Activated T-cell treated with anti-CD3 and anti-CD28 coated beads for 1 hour (primary cell): ENCODE measurements around the gene USH2A.
"Not testable (repeated sequence)": the region's sequence is repeated elsewhere in the genome, so short reads cannot be mapped to it uniquely, and the experiment has no call there.

ENCODE experiments used
- DNase-seq: peaks from one replicate; pipeline ENCODE4 v3.0.0-alpha.2; 2020; ENCODE audit warnings: low read depth

The USH2A gene

DNA sequence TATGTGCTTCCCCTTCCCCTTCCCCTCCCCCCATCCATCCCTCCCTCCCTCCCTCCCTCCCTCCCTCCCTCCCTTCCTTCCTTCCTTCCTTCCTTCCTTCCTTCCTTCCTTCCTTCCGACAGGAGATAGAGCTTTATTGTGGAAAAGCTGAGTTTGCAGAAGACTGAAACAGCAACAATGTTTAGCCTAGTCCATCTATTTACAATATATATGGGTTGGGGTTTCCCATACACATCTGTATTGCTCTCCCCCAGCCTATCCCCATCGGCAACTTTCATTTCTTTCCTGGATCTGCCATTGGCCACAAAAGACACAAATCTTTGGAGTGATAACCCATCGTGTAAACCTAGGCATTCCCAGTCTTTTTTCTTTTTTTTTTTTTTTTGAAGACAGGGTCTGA lies 222.3 kb downstream of the USH2A start:
- DNase-seq, result no peak

DNA sequence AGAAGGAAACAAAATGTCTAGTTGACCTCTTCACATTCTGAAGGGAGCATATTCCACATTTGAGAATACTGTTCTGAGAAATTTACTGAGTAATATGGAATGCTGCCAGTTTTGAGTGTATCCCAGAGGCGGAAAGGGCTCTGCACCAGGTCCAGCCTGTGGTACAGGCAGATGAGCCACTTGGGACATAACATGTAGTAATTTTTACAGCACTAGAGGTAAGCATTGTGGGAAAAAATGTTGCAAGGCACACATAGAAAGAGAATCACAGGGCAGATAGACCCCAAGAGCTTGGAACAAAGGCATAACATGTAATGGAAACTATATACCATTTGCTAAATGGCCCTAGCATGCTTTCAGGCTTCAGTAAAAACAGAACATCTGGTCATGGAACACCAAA lies 228.5 kb downstream of the USH2A start:
- no peak for DNase-seq

DNA sequence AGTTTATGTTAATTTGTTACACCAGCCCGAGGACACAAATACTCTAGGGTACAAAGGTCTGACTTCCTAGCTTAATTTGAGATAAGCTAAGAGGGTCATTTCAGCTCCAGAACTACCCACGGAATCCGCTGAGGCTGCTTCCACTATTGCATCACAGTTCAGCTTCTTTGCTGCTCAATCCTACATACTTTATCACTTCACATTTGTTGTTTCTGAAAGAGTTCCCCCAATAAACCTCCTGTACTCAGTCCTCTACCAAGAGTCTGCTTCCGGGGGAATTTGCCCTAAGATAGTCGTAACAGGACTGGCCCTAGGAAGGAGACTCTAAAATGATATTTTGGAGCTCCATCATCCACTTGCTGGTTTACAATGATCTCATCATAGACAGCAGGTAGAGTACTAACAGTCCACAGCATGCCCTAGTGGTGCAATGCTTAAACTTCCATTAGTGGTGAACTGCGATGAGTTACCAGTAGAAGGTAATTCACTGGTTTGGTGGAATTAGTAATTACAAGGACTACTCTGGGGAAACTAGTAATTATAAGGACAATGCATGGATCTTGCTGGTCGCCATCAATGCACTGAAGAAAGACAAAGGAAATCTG lies 229.3 kb downstream of the USH2A start:
- no peak for DNase-seq

DNA sequence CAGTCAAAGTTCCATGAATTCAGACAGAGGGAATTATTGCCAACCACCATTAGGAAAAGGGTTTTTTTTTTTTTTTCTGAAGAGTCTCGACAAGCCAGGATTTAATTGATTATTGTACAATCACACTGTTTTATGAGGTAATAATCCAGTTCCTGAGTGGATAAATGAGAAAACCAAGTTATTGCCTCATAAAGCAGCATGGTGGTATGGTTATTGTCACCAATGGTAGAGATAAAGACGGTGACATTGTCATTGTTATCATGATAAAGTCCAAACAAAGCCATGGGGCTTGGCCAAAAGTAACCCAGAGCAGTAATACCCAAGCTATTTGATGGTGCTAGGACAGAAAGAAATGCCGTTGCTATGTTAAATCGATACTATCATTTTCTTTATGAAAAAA lies 232.8 kb downstream of the USH2A start:
- DNase-seq, result no peak

DNA sequence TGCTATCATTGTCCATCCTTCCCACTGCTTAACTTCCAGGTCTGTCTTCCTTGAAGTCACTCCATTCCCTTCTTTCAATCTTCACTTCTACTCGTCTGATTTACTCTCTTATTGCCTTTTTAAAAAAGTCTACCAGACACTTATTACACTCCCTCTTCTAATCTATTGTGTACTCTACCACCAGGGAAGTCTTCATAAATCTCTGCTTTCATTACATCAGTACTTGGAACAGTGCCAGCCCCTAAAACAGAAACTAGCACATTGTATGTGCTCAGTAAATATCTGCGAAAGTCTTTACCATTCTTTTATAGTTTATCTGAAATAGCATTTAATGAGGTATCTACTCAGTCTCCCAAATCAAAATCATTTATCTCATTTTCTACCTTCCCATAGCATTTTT lies 236.4 kb downstream of the USH2A start:
- no peak for DNase-seq

DNA sequence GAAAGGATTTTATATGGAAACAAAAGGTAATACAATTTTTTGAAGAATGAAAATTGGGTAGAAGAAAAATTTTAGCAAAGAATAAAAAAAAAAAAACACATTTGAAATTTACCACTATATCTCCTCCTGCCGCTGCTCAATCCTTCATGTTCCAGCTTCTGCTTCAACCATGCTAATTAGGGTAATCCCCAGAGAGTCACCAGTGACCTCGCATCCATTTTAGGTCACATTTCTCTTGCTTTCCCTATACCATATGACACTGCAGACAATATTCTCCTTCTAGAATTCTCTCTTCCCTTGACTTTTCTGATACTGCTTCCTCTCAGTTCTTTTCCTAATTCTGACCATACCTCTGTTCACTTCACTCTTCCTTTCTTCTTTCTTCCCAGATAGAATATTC lies 237.1 kb downstream of the USH2A start:
- no peak for DNase-seq

DNA sequence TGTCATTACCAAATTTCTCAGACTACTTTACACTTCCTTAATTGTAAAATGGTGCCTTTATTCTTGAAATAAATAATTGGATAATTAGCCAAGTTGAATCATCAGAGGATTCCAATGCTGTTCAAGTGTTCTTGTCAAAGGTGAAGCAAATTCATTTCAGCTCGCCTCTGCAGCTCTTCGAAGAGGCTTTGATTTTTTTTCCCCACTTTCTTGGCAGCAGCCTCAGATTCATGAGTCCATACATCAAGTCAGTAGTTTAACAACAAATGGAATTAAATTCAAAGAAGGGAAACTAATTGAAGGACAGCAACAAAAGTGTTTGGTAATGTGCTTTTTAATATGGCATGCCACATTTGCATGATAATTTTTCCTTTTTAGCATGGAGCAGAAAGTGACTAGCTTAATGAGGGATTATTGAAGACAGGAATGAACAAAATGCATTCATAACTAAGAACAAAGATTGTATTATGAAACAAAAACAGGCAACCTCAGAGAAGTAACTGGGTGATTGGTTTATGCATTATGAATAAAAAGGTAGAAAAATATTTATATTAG lies 239.0 kb downstream of the USH2A start:
- DNase-seq, result no peak

DNA sequence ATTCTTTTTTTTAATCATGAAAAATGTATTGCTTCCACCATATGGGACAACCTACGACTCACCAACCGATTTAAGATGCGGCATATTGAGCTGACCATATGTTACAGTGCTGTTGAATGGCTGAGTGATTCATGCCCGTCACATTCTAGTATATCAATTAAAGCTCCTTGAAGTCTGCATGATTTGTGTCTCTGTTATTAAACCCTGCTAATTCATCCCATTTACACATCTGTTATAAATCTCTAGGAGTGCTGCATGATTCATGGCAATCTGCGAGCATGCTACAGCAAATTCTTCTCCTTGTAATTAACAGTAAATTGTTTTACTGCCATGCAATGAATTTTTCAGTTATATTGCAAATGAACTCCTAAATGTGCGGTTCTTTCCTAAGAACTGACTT lies 239.8 kb downstream of the USH2A start:
- DNase-seq, result no peak

DNA sequence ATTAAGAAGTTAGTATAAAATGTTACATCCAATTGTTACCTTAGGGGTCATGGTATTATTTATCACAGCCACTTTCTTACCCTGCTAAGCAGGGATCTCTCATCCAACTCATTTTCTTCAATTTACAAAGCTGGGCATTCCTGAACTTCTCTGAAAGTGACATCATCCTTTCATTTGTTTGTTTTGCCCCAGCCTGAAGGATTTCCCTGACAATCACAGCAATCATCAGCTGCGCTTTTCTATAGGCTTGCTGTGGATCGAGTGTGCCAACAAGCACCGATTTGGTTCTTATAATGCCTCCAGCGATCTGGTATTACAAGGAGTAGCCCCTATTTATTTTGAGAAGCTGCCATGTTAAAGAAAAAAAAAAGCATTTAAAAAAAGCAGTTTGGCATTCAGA lies 240.2 kb downstream of the USH2A start:
- DNase-seq, result no peak

DNA sequence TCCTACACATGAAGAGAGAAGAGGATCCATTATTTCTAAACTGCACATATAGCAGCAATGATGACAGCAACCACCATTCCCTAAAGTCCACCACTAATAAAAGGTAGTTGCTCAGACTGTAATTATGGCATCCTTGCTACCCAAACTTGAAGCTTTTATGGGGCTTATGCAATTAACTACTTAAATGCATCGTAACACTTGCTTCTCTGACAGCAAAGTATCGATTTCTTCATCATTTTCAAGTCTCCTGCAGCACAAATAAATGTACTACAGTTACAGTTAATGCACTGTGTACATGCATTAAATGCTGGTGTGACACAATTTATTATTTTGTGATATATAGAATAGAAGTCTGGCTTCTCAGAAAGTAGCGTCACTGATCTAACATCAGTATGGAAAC lies 241.7 kb downstream of the USH2A start:
- DNase-seq, result no peak

DNA sequence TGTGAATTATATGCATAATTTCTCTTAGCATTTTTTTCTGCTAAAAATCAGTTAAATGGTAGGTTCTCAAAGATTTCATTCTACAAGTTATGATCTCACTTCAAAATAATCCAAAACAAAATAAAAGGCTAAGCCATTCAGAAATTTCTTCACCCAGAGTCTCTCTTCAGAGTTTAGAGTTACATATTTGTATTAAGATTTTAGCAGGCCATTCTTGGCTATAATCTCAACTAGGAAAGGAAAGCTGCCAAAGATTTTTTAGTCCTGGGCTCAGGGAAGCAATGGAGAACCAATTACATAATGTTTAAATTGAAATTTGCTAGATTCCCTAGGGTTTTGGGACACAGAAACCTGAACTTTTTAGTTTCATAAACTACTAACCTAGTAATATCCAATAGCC lies 245.0 kb downstream of the USH2A start:
- DNase-seq, result no peak

DNA sequence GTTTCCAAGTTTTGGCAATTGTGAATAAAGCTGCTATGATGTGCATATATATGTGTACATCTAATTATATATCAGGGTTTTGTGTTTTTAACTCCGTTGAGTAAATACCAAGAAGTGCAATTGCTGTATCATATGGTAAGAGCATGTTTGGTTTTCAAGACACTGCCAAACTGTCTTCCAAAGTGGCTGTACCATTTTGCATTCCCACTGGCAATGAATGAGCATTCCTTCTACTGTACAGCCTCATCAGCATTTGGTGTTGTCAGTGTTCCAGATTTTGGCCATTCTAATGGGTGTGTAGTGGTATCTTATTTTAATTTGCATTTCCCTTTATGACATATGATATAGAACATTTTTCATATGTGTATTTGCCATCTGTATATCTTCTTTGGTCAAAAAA lies 246.3 kb downstream of the USH2A start:
- no peak for DNase-seq

DNA sequence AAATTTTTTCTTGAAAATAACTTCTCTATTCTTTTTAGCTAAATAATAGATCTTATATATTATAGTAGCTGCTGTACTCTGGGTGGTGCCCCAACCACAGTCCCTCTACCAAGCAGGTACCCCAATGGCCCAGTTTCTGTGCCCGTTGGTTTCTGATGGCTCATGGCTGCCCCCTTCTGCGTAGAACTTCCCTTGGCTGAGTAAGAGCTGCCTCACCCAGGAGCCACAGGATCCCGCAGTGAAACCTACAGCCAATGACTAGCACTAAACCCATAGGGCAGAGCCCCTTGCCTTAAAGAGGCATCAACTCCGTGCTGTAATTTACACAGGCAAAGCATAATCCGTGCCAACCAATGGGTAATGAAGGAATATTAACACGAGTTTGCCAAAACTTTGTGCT lies 247.5 kb downstream of the USH2A start:
- DNase-seq, result no peak

DNA sequence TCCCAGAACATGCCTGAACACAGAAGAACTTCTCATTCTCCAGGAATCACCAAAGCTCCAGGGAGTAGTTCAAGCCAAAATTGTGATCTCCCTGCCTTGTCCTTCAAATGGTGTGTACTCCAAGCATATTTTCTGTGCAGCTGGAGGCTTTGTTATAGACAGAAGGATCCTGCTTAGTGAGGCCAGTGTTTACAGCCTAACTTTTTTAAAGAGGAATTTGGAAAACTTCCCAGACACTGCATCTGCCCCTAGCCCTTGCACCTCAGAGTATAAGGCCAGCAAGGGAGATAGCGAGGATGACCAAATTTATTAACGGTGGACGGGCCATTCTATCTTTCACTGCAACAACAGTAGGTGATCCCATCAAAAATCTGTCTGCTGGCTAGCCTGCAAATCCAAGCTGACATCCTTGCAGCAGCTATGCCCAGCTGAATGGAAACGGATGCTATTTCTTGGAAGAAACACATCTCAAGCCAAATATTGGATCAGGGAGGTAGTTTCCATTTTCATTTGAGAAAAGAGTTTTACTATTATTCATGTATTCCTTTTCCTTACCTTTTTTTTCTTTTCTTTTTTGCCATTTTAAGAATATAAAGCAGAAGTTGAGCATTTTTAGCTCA lies 249.8 kb downstream of the USH2A start:
- DNase-seq, result no peak

DNA sequence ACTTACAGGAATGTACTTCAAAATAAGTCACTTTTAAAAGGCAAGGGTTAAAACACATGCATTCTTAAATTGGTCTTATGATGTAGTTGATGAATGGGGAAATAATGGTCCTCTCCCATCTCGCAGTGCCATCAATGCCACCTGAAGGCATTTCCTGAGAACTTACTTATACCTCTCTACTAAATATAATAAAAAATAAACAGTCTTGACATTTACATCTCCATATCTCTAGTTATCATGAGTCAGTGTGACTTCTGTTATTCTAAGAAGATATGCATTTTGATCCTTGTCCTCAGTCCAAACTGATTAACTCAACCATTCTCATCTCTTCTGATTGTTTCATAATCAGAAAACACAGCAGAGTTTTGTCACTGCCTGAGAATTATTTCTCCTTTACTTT lies 253.9 kb downstream of the USH2A start:
- no peak for DNase-seq

DNA sequence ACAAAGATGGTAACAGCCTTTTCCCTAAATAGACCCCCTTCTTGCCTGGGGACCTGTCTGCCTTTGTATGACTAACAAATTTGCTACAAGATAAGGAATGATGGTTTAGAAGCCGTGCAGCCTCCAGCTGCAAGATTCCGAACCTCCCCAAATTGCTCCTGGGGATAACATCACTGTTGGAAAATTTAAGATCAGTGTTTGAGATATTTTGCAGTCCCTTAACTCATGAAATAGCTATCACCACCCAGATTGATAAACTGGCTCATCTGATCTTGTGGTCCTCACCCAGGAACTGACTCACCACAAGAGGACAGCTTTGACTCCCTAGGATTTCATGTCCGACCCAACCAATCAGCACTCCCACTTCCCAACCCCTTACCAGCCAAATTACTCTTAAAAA lies 254.7 kb downstream of the USH2A start:
- no peak for DNase-seq

DNA sequence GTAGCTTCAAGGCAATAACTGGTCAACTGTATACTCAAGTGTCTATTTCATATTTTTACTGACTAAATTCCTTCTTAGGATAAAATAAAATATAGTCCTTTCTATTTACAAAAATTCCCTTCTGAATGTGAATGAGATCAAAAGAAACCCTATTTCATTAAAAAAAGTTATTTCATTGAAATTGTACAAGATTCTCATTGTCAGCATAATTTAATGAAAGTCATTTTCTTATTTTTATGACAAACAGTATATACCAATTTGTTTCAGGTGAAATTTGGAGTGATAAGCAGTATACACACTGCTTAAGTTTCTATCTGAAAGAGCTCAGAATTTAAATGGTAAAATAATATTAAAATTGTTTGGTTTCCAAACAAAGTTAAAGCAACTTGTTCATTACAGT lies 269.2 kb downstream of the USH2A start:
- no peak for DNase-seq

DNA sequence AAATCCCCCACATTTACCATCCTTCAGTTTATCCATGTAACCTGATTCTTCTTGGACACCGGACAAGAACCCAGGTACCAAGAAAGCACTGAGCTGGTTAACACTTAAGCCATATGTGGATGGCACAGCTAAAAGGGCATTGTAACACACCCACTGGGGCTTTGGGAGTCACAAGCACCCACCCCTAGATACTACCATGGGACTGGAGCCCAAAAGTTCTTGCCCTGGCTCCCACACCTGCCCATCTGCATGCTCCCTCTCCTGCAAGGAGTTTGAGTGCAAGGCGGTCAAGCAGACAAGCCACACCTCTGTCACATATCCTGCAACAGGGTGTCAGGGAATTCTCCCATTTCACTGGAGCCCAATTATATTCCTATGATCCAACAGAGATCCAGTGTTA lies 270.1 kb downstream of the USH2A start:
- DNase-seq, result no peak

DNA sequence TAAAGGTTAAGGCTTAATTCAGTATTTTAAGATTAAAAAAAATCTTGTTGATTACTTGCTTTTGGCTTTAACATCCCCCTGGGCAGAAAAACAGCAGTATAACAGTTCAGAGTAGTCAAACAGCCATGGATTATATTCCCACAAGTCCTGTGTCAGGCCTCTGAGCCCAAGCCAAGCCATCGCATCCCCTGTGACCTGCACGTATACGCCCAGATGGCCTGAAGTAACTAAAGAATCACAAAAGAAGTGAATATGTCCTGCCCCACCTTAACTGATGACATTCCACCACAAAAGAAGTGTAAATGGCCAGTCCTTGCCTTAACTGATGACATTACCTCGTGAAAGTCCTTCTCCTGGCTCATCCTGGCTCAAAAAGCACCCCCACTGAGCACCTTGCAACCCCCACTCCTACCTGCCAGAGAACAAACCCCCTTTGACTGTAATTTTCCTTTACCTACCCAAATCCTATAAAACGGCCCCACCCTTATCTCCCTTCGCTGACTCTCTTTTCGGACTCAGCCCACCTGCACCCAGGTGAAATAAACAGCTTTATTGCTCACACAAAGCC lies 277.7 kb downstream of the USH2A start:
- not testable (repeated sequence) for DNase-seq

DNA sequence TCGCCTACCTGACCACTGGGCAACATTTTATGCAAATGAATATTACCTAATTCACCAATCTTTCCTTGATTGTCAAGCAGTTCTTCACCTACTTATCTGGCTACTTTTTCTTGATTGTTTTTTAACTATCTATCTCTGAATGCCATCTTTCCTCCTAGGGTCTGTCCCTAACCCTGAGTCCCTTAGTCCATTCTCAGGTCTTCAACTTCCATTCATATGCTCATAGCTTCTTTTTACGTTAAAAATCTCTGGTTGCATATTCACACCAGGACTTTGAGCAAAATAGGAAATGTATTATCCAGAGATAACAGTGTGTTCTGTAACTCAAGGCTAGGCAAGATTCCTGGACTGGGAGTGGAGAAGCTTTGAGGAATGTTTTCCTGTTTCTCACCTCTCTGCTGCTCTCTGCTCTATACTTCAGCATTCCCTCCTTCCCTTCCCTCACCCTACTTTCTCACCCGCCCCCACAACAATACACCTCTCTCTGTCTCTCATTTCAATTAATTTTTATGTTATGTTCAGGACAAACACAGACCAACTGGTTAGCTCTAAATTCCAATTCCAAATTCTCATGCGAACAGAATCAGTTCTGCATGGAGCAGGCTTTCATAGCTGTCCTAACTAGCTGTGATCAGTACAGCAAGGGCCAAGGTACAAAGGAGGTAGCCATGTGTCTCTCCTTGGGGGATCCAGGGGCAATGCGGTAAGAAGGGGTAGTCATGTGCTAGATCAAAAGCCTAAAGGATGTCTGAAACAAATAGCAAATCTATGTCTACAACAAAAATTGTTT lies 278.4 kb downstream of the USH2A start:
- no peak for DNase-seq

DNA sequence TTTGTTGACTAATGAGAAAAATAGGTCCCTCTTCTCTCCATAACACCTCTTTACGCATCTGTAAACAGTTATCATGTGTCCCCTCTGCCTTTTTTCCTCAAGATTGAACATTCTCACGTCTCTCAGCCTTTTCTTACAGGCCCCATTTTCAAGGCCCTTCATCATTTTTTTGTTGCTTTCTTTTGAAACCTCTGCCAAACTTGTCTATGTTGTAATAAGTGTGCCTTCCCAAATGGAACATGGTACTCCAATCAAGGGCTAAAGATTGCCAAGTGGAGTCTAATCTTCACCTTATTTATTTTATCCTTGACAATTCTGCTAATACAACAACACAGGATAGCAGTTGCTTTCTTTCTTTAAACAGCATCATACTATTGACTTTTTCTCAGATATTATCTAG lies 280.3 kb downstream of the USH2A start:
- DNase-seq, result no peak

DNA sequence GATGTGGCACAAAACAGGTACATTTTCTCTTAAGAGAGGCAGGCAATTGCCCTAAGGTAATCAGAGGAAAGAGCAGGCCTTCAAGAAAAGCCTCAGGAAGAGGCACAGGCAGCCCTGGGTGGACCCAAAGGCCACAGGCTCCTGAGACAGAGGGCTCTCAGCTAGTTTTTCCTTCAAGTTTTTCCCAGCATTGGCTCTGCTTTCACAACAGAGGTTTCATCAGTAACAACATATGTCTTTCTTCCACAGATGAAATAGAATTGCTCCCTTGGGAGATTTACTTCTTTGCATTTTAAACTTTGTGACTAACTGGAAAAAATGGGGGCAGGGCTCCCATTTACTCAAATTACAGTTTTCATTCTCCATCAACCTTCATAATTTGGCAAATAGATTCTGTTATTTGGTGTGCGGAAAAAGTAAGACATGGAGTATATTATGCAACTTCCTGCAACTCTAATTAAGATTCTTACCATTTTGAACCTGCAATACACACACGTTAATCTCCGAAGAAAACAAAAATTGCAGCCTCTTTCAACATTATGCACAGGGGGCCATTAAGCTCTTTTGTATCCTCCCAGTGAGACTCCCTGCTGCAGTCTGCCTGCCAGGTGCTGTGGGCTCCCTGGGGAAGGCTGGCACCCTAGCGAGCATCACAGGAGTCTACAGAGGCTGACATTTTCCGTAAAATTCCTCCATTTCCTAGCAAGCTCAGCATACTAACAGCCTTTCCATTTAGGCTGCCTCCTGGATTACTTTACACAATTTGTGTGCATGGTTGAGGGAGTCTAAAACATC lies 282.3 kb downstream of the USH2A start:
- DNase-seq, result no peak
